Transverse colon (tissue), 4 donors: Measurements from ENCODE around the gene AMOTL1. TPM values are rescaled to one million over a fixed set of nuclear protein-coding genes. Genes with fewer than 3 reads are reported as not detected.
A peak's percentile ranks its signal among the peaks of the same experiment; 100 is the strongest.
"Not testable (repeated sequence)": the region's sequence is repeated elsewhere in the genome, so short reads cannot be mapped to it uniquely, and the experiment has no call there.

Experiments used
- DNase-seq: peaks from one replicate; pipeline ENCODE4 v3.0.0-alpha.2; 2019
- H3K27ac ChIP-seq, 4 donors: fragments of 200-600 bp; sonication (generic); 2 replicates each; pipeline ENCODE4 v1.5.1; 2016 to 2018; ENCODE audit warnings: inconsistent platforms in 4 of 4
- H3K27me3 ChIP-seq: fragments of 200-600 bp; sonication (generic); 2 replicates; pipeline ENCODE4 v1.5.1; 2017; ENCODE audit warnings: inconsistent platforms
- H3K36me3 ChIP-seq, 4 donors: fragments of 200-600 bp; sonication (generic); 2 replicates each; pipeline ENCODE4 v1.5.1; 2017 to 2019; ENCODE audit warnings: inconsistent platforms in 4 of 4
- H3K4me1 ChIP-seq, 4 donors: fragments of 200-600 bp; sonication (generic); 2 replicates each; pipeline ENCODE4 v1.5.1; 2017 to 2020; ENCODE audit warnings: inconsistent platforms in 4 of 4
- H3K4me3 ChIP-seq, 4 donors: fragments of 200-600 bp; sonication (generic); 1 replicate in 1 of 4; 2 replicates in 3 of 4; pipeline versions ENCODE4 v1.5.1 to v1.6.1; 2017 to 2019; ENCODE audit warnings: inconsistent platforms in 4 of 4
- H3K9me3 ChIP-seq, 2 donors: fragments of 200-600 bp; sonication (generic); 2 replicates each; pipeline ENCODE4 v1.5.1; 2017 to 2019; ENCODE audit warnings: inconsistent platforms in 2 of 2
- EP300 ChIP-seq: sonication (generic); formaldehyde crosslinking; IDR thresholded peaks from one replicate; pipeline ENCODE4 v1.6.1; 2017; ENCODE audit warnings: antibody characterized with exemption, low read depth
- POLR2A ChIP-seq: fragments of 450-650 bp; IDR thresholded peaks from one replicate; pipeline ENCODE4 v1.6.1; 2016; ENCODE audit warnings: antibody characterized with exemption, mild to moderate bottlenecking, moderate library complexity
- POLR2AphosphoS5 ChIP-seq, 3 donors: sonication (generic); formaldehyde crosslinking; IDR thresholded peaks; one replicate each; pipeline ENCODE4 v1.6.1; 2016; ENCODE audit warnings: antibody characterized with exemption in 3 of 3
- WGBS, 2 donors: methylation state at CpG; one replicate each; pipeline ENCODE4 v1.1.5; 2018; ENCODE audit warnings: low coverage in 1 of 2; 5-methylcytosine and 5-hydroxymethylcytosine counted together
- in situ Hi-C, 4 donors: fragments of 200-750 bp; cut with MboI; loops; one replicate each; pipeline versions ENCODE4 v1.15.0 to v1.15.1; 2017; ENCODE audit warnings: low sequenced_read_pairs in 3 of 4, low pct_ligation_motif_present in 1 of 4, low pct_unique_long_range_greater_than_20kb in 1 of 4
- intact Hi-C: fragments of 100-400 bp; cut with DNase I; formaldehyde crosslinking; loops from one replicate; pipeline ENCODE4 v1.15.1; 2023; ENCODE audit warnings: low total_unique reads
- total RNA-seq, 4 donors: library from RNA; depleted of rRNA; stranded (reverse); fragments of >200 nt; gene quantifications; one replicate each; pipeline ENCODE4 v1.1.0, GENCODE V29; 2016
- TF ChIP-seq, protein P1 (sequence below), 5 experiments: fragments of 200-600 bp in 3 of 5; fragments of 450-650 bp in 2 of 5; sonication (generic) in 3 of 5; IDR thresholded peaks; 1 replicate in 2 of 5; 2 replicates in 3 of 5; pipeline ENCODE4 v1.5.1; 2016 to 2017; ENCODE audit warnings: antibody characterized with exemption in 5 of 5, inconsistent platforms in 3 of 5, mild to moderate bottlenecking in 2 of 5, moderate library complexity in 1 of 5

AMOTL1 gene
- total RNA-seq, 4 donors from 2014 or later = 14.3 to 23.9 (median 16.8) TPM

DNA sequence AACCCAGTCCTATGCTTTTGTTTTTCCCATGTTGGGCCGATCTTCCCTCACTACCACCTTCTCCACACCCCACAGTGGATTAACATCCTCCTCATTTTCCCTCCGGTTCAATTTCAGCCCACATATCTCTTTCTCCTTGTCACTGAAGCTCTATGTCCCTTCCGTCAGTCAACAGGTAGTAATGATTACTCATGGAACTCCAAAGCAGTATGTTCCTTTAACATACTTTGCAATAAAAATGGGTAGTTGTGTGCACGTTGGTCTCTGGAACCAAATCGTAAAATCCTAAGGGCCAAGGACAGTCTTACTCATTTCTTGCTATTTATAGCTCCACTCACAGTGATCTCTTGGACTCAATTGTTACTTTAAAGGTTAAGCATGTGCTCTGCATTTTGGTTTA is 20.2 kb downstream of the AMOTL1 start:
- H3K27me3 ChIP-seq = peaks cover 9% of the 10 kb centered on the region
- intact Hi-C loops (no loop called here), in situ Hi-C loops (no loop called here)
- WGBS, 2 donors = 45 to 56% methylated on average over 3 to 5 of the region's 5 CpGs
- no peak for DNase-seq
- TF ChIP-seq, protein P1, sequence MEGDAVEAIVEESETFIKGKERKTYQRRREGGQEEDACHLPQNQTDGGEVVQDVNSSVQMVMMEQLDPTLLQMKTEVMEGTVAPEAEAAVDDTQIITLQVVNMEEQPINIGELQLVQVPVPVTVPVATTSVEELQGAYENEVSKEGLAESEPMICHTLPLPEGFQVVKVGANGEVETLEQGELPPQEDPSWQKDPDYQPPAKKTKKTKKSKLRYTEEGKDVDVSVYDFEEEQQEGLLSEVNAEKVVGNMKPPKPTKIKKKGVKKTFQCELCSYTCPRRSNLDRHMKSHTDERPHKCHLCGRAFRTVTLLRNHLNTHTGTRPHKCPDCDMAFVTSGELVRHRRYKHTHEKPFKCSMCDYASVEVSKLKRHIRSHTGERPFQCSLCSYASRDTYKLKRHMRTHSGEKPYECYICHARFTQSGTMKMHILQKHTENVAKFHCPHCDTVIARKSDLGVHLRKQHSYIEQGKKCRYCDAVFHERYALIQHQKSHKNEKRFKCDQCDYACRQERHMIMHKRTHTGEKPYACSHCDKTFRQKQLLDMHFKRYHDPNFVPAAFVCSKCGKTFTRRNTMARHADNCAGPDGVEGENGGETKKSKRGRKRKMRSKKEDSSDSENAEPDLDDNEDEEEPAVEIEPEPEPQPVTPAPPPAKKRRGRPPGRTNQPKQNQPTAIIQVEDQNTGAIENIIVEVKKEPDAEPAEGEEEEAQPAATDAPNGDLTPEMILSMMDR (IDR thresholded peaks at IDR 0.05) = no peak
- TF ChIP-seq POLR2A (no peak), EP300 (no peak), POLR2AphosphoS5 (IDR thresholded peaks at IDR 0.05) (peak in 1 of 3 donors; percentile 8)
- no peak overlapping the region for H3K4me3 ChIP-seq
- no peaks in the 10 kb centered on the region for H3K36me3 ChIP-seq
- H3K9me3 ChIP-seq = no peaks in the 10 kb centered on the region
- peak overlapping the region in 3 of 4 donors; percentile 44 to 56 (median 51) for H3K27ac ChIP-seq
- H3K4me1 ChIP-seq = peaks cover 23 to 59% (median 29%) of the 10 kb centered on the region in 4 donors

DNA sequence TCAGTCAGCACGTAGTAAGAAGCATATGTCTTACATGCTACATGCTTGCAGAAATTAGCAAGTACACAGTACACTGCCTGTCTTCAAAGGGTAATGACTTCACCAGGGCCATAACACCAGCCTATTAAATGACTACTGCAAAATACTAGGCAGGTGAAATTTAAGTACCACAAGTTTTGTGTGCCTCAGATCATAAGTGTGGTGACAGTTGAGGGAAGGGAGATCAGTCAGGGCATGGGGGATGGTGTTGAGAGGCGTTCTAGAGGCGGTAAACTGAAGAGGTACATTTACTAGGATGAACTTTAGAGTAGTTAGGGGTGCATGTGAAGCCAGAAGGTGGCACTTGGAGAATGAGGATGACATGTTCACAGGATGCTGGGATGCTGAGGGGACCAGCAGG is 22.0 kb downstream of the AMOTL1 start:
- H3K27ac ChIP-seq = peak overlapping the region in 2 of 4 donors; percentile 9 to 56
- in situ Hi-C loops = no loop called here
- TF ChIP-seq, protein P1 (IDR thresholded peaks at IDR 0.05) = no peak
- TF ChIP-seq POLR2AphosphoS5 (IDR thresholded peaks at IDR 0.05) (no peak), EP300 (no peak), POLR2A (no peak)
- H3K4me3 ChIP-seq = no peak overlapping the region
- intact Hi-C loops = no loop called here
- H3K27me3 ChIP-seq = peaks cover 6% of the 10 kb centered on the region
- WGBS, 2 donors = 70 to 79% methylated on average over 2 to 3 of the region's 3 CpGs
- peaks cover 34 to 67% (median 40%) of the 10 kb centered on the region in 4 donors for H3K4me1 ChIP-seq
- H3K9me3 ChIP-seq = no peaks in the 10 kb centered on the region
- DNase-seq = no peak
- no peaks in the 10 kb centered on the region for H3K36me3 ChIP-seq

DNA sequence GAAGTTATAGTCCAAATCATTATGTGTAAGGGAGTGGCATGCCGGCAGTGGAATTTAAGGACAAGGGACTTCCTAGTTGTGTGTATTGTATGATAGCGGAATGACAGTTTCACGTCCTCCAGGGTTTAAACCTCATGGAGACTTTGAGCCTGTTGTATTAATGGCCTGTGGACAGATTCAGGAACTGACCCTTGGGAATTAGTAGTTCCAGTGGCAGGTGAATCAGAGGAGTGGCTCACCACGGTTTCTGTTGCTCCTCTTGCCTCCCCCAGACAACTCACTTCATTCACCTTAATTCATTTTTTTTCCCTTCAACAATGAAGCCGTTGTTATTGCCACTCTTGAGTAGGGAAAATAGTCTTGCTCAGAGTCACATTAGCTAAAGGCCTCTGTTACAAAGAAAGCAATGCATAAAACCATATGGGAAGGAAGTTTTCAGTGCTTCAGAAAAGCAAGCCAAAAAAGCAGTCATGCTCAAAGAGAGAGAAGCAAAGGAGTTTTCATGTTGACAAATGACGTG is 22.6 kb downstream of the AMOTL1 start:
- in situ Hi-C loops (no loop called here), intact Hi-C loops (no loop called here)
- Histone ChIP-seq H3K27ac (no peak overlapping the region), H3K9me3 (no peaks in the 10 kb centered on the region), H3K4me1 (peaks cover 34 to 62% (median 41%) of the 10 kb centered on the region in 4 donors), H3K27me3 (peaks cover under 1% of the 10 kb centered on the region), H3K36me3 (no peaks in the 10 kb centered on the region), H3K4me3 (no peak overlapping the region)
- DNase-seq = no peak
- TF ChIP-seq, protein P1 (IDR thresholded peaks at IDR 0.05) = no peak
- TF ChIP-seq POLR2AphosphoS5 (IDR thresholded peaks at IDR 0.05) = no peak
- TF ChIP-seq POLR2A = no peak
- TF ChIP-seq EP300 = no peak
- 33 to 62% methylated on average over 1 to 6 of the region's 6 CpGs for WGBS, 2 donors

DNA sequence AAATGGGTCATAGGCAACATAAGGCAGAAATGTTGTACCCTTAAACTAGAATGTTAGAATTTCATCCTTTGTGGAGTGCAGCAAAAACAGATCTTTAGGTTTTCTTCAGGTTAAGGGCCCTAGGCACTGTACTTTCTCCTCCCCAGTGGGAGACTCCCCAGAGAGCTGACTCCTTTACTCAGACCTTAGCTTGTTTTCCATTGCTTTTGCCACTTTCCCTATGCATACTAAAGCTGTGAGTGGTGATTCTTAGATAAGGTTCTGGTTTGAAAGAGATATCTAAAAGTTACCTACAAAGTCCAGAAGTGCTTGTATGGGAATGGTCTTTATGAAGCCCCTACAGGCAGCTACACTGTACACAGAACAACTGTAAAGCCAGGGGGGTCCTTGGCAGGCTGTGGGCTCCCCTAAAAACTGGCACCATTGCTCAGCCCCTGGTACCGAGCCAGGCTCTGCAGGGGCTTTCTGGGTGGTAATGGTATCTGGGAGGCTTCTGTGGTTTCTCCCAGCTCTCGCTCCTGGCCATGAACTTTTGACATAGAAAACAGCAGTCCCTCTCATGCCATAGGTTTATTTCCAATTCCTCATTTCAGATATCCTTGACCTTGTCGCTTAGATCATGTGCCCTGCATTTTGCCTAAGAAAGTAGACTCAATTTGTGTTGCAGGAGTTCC is 23.2 kb downstream of the AMOTL1 start:
- no peaks in the 10 kb centered on the region for H3K27me3 ChIP-seq
- WGBS, 2 donors = 83 to 86% methylated on average over 1 to 3 of the region's 3 CpGs
- H3K9me3 ChIP-seq = no peaks in the 10 kb centered on the region
- intact Hi-C loops = no loop called here
- H3K4me1 ChIP-seq = peaks cover 34 to 56% (median 41%) of the 10 kb centered on the region in 4 donors
- no peaks in the 10 kb centered on the region for H3K36me3 ChIP-seq
- no peak overlapping the region for H3K4me3 ChIP-seq
- no peak overlapping the region for H3K27ac ChIP-seq
- in situ Hi-C loops = no loop called here
- no peak for DNase-seq
- TF ChIP-seq POLR2AphosphoS5 (IDR thresholded peaks at IDR 0.05) = no peak
- TF ChIP-seq EP300 = no peak
- TF ChIP-seq, protein P1 (IDR thresholded peaks at IDR 0.05) = no peak
- TF ChIP-seq POLR2A = no peak

DNA sequence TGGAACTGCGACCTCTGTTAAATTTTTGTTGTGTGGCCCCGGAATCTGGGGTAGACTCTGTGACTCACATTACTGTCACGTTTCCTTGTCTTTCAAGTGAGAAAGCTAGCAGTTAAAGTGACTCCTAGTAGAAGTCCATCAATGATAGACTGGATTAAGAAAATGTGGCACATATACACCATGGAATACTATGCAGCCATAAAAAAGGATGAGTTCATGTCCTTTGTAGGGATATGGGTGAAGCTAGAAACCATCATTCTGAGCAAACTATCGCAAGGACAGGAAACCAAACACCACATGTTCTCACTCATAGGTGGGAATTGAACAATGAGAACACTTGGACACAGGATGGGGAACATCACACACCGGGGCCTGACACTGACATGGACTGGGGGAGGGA is 23.8 kb downstream of the AMOTL1 start:
- WGBS, 2 donors = 91 to 93% methylated on average over 3 to 5 of the region's 5 CpGs
- H3K27me3 ChIP-seq, in situ Hi-C loops, DNase-seq, H3K27ac ChIP-seq, H3K36me3 ChIP-seq, H3K9me3 ChIP-seq, H3K4me3 ChIP-seq, intact Hi-C loops: not testable (repeated sequence)
- H3K4me1 ChIP-seq = peaks cover 31 to 55% (median 38%) of the 10 kb centered on the region in 4 donors
